Epithelial cell of proximal tubule (primary cell): Measurements from ENCODE around the gene TAF8. TPM values are rescaled to one million over a fixed set of nuclear protein-coding genes. Genes with fewer than 3 reads are reported as not detected.

ENCODE experiments used
- DNase-seq: peaks from one replicate; pipeline ENCODE4 v3.0.0-alpha.2; 2011; ENCODE audit warnings: low read depth
- H3K4me3 ChIP-seq: 2 replicates; pipeline ENCODE4 v1.5.1; 2011; ENCODE audit warnings: low read depth, mild to moderate bottlenecking, low read length
- total RNA-seq: library from RNA; depleted of rRNA; stranded (reverse); fragments of >200 nt; gene quantifications from 2 replicates; pipeline ENCODE4 v1.2.3, GENCODE V29; 2015
- TF ChIP-seq, protein P1 (sequence below): conservative IDR thresholded peaks from 2 replicates; pipeline ENCODE4 v1.5.1; 2012; ENCODE audit warnings: low read depth, mild to moderate bottlenecking, low read length

The TAF8 gene
- total RNA-seq, 1 donor from 2014 or later: 10.8 TPM

DNA sequence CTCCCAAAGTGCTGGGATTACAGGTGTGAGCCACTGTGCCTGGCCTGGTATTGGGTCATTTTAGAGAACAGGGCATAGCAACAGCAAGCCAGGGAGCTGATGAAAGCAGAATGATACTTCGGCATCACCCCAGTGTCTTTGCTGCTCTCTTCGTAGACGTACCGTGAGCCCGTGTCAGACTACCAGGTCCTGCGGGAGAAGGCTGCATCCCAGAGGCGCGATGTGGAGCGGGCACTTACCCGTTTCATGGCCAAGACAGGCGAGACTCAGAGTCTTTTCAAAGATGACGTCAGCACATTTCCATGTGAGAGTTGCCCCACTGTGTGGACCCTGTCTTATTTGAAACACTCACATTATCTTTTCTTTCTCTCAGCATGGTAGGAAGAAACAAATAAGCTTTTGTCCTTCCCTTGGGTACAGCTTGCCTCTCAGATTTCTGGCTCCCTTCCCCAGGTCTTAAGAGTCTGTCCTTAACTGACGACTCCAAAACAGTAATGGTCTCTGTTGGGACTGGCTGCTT lies 15.9 kb downstream of the TAF8 start:
- no peak overlapping the region for H3K4me3 ChIP-seq
- DNase-seq: no peak
- TF ChIP-seq, protein P1, sequence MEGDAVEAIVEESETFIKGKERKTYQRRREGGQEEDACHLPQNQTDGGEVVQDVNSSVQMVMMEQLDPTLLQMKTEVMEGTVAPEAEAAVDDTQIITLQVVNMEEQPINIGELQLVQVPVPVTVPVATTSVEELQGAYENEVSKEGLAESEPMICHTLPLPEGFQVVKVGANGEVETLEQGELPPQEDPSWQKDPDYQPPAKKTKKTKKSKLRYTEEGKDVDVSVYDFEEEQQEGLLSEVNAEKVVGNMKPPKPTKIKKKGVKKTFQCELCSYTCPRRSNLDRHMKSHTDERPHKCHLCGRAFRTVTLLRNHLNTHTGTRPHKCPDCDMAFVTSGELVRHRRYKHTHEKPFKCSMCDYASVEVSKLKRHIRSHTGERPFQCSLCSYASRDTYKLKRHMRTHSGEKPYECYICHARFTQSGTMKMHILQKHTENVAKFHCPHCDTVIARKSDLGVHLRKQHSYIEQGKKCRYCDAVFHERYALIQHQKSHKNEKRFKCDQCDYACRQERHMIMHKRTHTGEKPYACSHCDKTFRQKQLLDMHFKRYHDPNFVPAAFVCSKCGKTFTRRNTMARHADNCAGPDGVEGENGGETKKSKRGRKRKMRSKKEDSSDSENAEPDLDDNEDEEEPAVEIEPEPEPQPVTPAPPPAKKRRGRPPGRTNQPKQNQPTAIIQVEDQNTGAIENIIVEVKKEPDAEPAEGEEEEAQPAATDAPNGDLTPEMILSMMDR: no peak

DNA sequence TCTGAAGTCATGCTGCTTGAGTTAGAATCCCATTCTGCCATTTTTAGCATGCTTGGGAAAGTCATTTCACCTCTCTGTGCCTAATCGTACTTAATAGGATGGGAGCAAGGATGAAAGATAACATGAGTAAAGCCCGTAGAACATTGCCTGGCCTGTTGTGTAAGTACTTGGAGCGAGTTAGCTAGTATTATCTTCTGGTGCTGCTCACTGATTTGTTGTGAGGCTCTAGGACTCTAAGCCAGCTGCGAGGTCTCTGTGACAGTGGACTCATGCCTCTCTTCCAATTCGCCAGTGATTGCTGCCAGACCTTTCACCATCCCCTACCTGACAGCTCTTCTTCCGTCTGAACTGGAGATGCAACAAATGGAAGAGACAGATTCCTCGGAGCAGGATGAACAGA lies 17.8 kb downstream of the TAF8 start:
- TF ChIP-seq, protein P1: no peak
- no peak for DNase-seq

DNA sequence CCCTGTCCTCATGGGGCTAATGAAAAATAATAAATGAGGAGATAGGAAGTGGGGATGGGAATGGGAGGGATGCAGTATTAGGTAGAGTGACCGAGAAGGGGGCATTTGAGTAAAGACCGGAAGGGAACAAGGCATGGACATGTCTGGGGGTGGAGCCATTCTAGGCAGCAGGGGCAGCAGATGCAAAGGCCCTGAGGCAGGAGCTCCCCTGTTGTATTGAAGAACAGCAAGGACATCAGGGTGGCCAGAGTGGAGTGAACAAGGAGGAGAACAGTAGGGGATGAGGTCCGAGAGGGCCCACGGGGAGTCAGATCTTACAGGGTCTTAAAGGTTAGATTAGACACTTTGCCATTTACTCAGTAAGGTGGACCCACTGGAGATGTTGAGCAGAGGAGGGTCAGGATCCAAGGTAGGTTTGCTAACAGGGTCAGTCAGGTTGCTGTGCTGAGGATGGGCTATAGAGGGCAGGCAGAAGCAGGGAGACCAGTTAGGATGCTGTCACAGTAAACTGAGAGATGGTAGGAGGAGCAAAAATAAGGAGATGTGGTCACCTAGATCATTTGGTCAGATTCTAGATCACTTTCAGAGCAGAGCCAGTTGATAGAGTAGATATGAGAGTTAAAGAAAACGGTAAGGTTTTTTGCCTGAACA lies 18.7 kb downstream of the TAF8 start:
- H3K4me3 ChIP-seq: no peak overlapping the region
- TF ChIP-seq, protein P1: peak; percentile 11
- no peak for DNase-seq

More for the DNA sequence above, 17.8 kb downstream of the TAF8 start:
- H3K4me3 ChIP-seq: no peak overlapping the region

DNA sequence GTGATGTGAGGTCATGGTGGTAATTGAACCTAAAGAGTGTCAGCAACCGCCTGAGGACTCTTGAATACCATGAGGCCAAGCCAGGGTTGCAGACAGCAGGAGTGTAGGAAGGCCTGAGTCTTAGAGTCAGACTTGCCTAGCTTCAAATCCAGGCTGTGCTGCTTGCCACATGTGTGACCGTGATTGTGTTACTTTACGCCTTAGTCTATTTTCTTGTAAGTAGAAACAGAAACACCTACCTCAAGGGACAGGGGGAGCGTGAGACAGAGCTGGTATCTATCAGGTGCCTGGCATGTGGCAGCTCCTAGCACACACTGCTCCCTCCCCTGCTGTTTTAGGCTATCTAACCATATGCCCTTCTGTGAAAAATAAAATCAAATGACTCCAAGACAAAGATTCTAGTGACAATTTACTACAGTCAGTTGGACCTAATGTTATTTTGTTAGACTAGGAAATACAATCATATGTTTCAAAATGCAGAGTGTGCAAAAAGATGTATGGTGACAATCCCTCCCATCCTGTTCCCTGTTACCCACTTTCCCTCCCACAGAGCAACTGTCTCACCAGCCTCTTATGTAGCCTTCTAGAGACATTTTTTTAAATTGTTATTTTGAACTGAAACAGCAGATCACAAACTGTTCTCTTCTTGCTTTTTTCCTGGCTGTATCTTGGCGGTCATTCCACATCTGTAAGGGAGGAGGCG lies 21.7 kb downstream of the TAF8 start:
- no peak overlapping the region for H3K4me3 ChIP-seq
- TF ChIP-seq, protein P1: no peak
- DNase-seq: no peak

DNA sequence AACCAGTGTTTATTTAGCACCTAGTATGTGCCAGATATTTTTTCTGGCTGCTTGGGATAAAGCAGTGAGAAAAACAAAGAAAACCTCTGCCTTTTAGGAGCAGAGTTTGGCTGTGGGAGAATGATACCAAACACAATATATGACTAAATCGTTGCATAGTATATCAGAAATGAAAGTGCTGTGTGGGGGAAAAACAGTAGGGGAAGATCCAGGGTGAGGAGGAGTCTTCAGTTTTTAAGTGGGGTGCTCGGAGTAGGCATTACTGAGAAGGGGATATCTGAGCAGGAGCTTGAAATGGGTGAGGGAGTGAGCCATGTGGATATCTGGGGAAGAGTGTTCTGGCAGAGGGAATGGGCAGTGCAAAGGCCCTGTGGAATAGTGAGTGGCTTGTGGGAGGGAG lies 23.0 kb downstream of the TAF8 start:
- DNase-seq: no peak
- TF ChIP-seq, protein P1: no peak
- H3K4me3 ChIP-seq: no peak overlapping the region

DNA sequence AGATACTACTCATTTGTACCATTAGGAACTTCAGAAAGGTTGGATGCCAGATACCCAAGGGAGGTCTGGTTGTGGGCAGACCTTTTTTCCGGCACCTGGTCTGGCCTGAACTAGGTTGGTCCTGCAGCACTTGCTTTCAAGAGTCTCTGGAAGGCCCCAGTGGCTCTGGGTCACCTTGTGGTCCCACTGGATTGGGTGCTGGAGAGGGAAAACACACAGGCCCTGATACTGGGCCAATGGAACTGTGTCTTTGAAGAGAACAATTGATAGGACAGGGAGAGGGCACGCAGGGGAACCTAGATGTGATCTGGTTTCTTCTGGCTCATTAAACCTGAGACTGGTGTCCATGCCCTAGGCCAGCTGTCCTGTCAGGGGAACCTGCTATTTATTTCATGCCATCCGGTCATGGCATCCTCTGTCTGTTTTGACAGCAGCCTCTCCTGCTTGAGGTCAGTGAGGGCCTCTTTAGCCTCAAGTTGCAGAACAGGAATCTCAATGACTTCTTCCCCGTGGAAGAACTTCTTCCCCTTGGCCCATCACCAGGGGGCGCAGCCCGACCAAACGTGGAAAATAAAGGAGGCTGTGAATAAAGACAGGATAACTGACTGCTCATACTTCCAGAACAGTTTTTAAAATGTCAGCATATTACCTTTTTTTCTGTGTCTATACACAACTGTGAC lies 25.0 kb downstream of the TAF8 start:
- no peak overlapping the region for H3K4me3 ChIP-seq
- DNase-seq: no peak
- TF ChIP-seq, protein P1: peak; percentile 98
